CD14-positive monocyte (primary cell): Measurements from ENCODE around the gene DTX1. TPM values are rescaled to one million over a fixed set of nuclear protein-coding genes. Genes with fewer than 3 reads are reported as not detected.

ENCODE experiments used
- DNase-seq, 3 donors: peaks; one replicate each; pipeline ENCODE4 v3.0.0-alpha.2; 2011 to 2022
- H2AFZ ChIP-seq: 2 replicates; pipeline ENCODE4 v1.6.0; 2012; ENCODE audit warnings: mild to moderate bottlenecking, low read depth, low read length, inconsistent platforms; ENCODE audit not compliant: insufficient read depth, poor library complexity, severe bottlenecking
- H3K27ac ChIP-seq, 2 donors: 1 replicate in 1 of 2; 2 replicates in 1 of 2; pipeline ENCODE4 v1.5.1; 2012 to 2013; ENCODE audit warnings: low read length in 2 of 2, control low read depth in 1 of 2, inconsistent platforms in 1 of 2, low read depth in 1 of 2, mild to moderate bottlenecking in 1 of 2
- H3K27me3 ChIP-seq, 2 donors: one replicate each; pipeline versions ENCODE4 v1.6.0 to v1.6.1; 2011 to 2013; ENCODE audit warnings: low read length in 2 of 2; ENCODE audit not compliant: control insufficient read depth in 2 of 2, insufficient read depth in 2 of 2
- H3K36me3 ChIP-seq, 2 donors: replicated peaks in 1 of 2; 1 replicate in 1 of 2; 2 replicates in 1 of 2; pipeline versions ENCODE4 v1.5.1 to v1.6.1; 2012 to 2013; ENCODE audit warnings: low read length in 2 of 2, control low read depth in 1 of 2, inconsistent platforms in 1 of 2, mild to moderate bottlenecking in 1 of 2; ENCODE audit not compliant: insufficient read depth in 2 of 2, control insufficient read depth in 1 of 2
- H3K4me1 ChIP-seq, 2 donors: 1 replicate in 1 of 2; 2 replicates in 1 of 2; pipeline versions ENCODE4 v1.5.1 to v1.6.1; 2012 to 2013; ENCODE audit warnings: low read length in 2 of 2, control low read depth in 1 of 2, inconsistent platforms in 1 of 2, mild to moderate bottlenecking in 1 of 2, moderate library complexity in 1 of 2; ENCODE audit not compliant: insufficient read depth in 2 of 2, control insufficient read depth in 1 of 2
- H3K4me2 ChIP-seq: replicated peaks from 2 replicates; pipeline ENCODE3; 2012; ENCODE audit warnings: low read length, moderate library complexity, mild to moderate bottlenecking; ENCODE audit not compliant: poor library complexity, severe bottlenecking; ENCODE audit errors: extremely low read depth
- H3K4me3 ChIP-seq, 3 experiments: fragments of 200-600 bp in 1 of 3; sonication (generic) in 1 of 3; replicated peaks in 1 of 3; 1 replicate in 2 of 3; 2 replicates in 1 of 3; pipeline ENCODE4 v1.5.1; 2011 to 2013; ENCODE audit warnings: low read length in 3 of 3, mild to moderate bottlenecking in 3 of 3, control low read depth in 2 of 3, low read depth in 2 of 3, inconsistent platforms in 1 of 3, moderate library complexity in 1 of 3
- H3K79me2 ChIP-seq: 2 replicates; pipeline ENCODE4 v1.6.0; 2012; ENCODE audit warnings: mild to moderate bottlenecking, control low read depth, inconsistent platforms, low read length, moderate library complexity; ENCODE audit not compliant: insufficient read depth
- H3K9ac ChIP-seq: 2 replicates; pipeline ENCODE4 v1.6.0; 2017; ENCODE audit warnings: low read length, mild to moderate bottlenecking; ENCODE audit not compliant: insufficient read depth, poor library complexity, severe bottlenecking
- H3K9me3 ChIP-seq, 2 donors: replicated peaks in 1 of 2; 1 replicate in 1 of 2; 2 replicates in 1 of 2; pipeline versions ENCODE4 v1.5.1 to v1.6.1; 2012 to 2013; ENCODE audit warnings: low read length in 2 of 2, control low read depth in 1 of 2; ENCODE audit not compliant: control insufficient read depth in 1 of 2, insufficient read depth in 1 of 2
- H4K20me1 ChIP-seq: 2 replicates; pipeline ENCODE4 v1.6.0; 2012; ENCODE audit warnings: mild to moderate bottlenecking, low read length, control low read depth, moderate library complexity; ENCODE audit not compliant: insufficient read depth
- H3K27ac Mint-ChIP-seq, 7 donors: one replicate each; pipeline ENCODE4 v1.8.0; 2020; ENCODE audit warnings: mild to moderate bottlenecking in 7 of 7, mixed read lengths in 7 of 7, moderate library complexity in 6 of 7, inconsistent platforms in 2 of 7
- H3K27me3 Mint-ChIP-seq, 3 donors: one replicate each; pipeline ENCODE4 v1.8.0; 2021 to 2022; ENCODE audit warnings: low read depth in 3 of 3, mild to moderate bottlenecking in 3 of 3, mixed read lengths in 3 of 3, moderate library complexity in 3 of 3, inconsistent platforms in 1 of 3
- H3K36me3 Mint-ChIP-seq, 2 donors: one replicate each; pipeline ENCODE4 v1.8.0; 2020; ENCODE audit warnings: mixed read lengths in 2 of 2, inconsistent platforms in 1 of 2, mild to moderate bottlenecking in 1 of 2
- H3K4me1 Mint-ChIP-seq: one replicate; pipeline ENCODE4 v1.8.0; 2020; ENCODE audit warnings: mild to moderate bottlenecking, mixed read lengths
- H3K4me3 Mint-ChIP-seq, 2 donors: one replicate each; pipeline ENCODE4 v1.8.0; 2020; ENCODE audit warnings: mild to moderate bottlenecking in 2 of 2, mixed read lengths in 2 of 2, moderate library complexity in 1 of 2
- H3K9me3 Mint-ChIP-seq, 7 donors: one replicate each; pipeline ENCODE4 v1.8.0; 2020 to 2022; ENCODE audit warnings: mixed read lengths in 7 of 7, mild to moderate bottlenecking in 6 of 7, moderate library complexity in 6 of 7, inconsistent platforms in 2 of 7
- CTCF ChIP-seq: fragments of 200-600 bp; IDR thresholded peaks from one replicate; pipeline ENCODE4 v1.8.0; 2022; ENCODE audit warnings: antibody characterized with exemption, mild to moderate bottlenecking
- whole genome bisulfite sequencing: methylation state at CpG from one replicate; pipeline ENCODE4 v1.1.5; 2013; ENCODE audit warnings: missing lambda C conversion rate; ENCODE audit not compliant: insufficient coverage; 5-methylcytosine and 5-hydroxymethylcytosine counted together
- intact Hi-C, 2 donors: fragments of 100-400 bp; cut with micrococcal nuclease; formaldehyde crosslinking; loops; one replicate each; pipeline versions ENCODE4 v1.15.0 to v1.15.1; 2023
- polyA plus RNA-seq, 3 donors: library from polyadenylated mRNA; depleted of rRNA in 1 of 3; unstranded in 2 of 3; stranded (reverse) in 1 of 3; fragments of 300-500 nt in 2 of 3; fragments of >200 nt in 1 of 3; fragmentation: Illumina TruSeq in 2 of 3; gene quantifications; 1 replicate in 2 of 3; 2 replicates in 1 of 3; pipeline ENCODE4 v1.2.3, GENCODE V29; 2012 to 2021

DTX1 gene
- polyA plus RNA-seq, 3 donors: 0.04 TPM; not detected in 1

GRCh38 chr12:113051759-113052158 lies 4.8 kb upstream of the DTX1 start:
- Mint-ChIP-seq H3K27me3 (peaks cover 23 to 54% (median 38%) of the 10 kb centered on the region in 3 donors), H3K36me3 (no peaks in the 10 kb centered on the region), H3K4me3 (no peak overlapping the region), H3K4me1 (peaks cover 7% of the 10 kb centered on the region), H3K27ac (no peak overlapping the region), H3K9me3 (peaks cover 0 to 4% (median 0%) of the 10 kb centered on the region in 7 donors)
- H4K20me1 ChIP-seq: no peaks in the 10 kb centered on the region
- TF ChIP-seq CTCF: no peak
- no peak overlapping the region for H2AFZ ChIP-seq
- H3K9ac ChIP-seq: no peak overlapping the region
- H3K27ac ChIP-seq: no peak overlapping the region
- no peaks in the 10 kb centered on the region for H3K79me2 ChIP-seq
- DNase-seq: no peak
- no peaks in the 10 kb centered on the region for H3K36me3 ChIP-seq
- H3K4me1 ChIP-seq: no peaks in the 10 kb centered on the region
- no peak overlapping the region for H3K4me2 ChIP-seq
- H3K27me3 ChIP-seq: peaks cover 25 to 27% of the 10 kb centered on the region in 2 donors
- no peak overlapping the region for H3K4me3 ChIP-seq
- no peaks in the 10 kb centered on the region for H3K9me3 ChIP-seq
- 94% methylated on average over 3 of the region's 4 CpGs for WGBS
- intact Hi-C loops: no loop called here

- intact Hi-C loops: no loop called here
- no peak overlapping the region for H3K4me2 ChIP-seq
Observed at GRCh38 chr12:113052326-113052725, 4.2 kb upstream of the DTX1 start.

More at GRCh38 chr12:113052326-113052725, 4.2 kb upstream of the DTX1 start:
- H3K27ac ChIP-seq: no peak overlapping the region
- no peak overlapping the region for H3K4me3 Mint-ChIP-seq
- no peaks in the 10 kb centered on the region for H3K36me3 Mint-ChIP-seq
- H4K20me1 ChIP-seq: no peaks in the 10 kb centered on the region
- H3K4me1 Mint-ChIP-seq: peaks cover 7% of the 10 kb centered on the region
- peaks cover 23 to 58% (median 39%) of the 10 kb centered on the region in 3 donors for H3K27me3 Mint-ChIP-seq
- H3K27me3 ChIP-seq: peaks cover 28 to 30% of the 10 kb centered on the region in 2 donors
- no peak overlapping the region for H3K9ac ChIP-seq
- no peak overlapping the region for H3K27ac Mint-ChIP-seq
- no peak overlapping the region for H3K4me3 ChIP-seq
- no peaks in the 10 kb centered on the region for H3K4me1 ChIP-seq
- H3K9me3 Mint-ChIP-seq: peaks cover 0 to 4% (median 0%) of the 10 kb centered on the region in 7 donors
- WGBS: 66% methylated on average over 4 of the region's 4 CpGs
- TF ChIP-seq CTCF: no peak
- H2AFZ ChIP-seq: no peak overlapping the region
- H3K9me3 ChIP-seq: no peaks in the 10 kb centered on the region
- DNase-seq: no peak
- no peaks in the 10 kb centered on the region for H3K79me2 ChIP-seq
- H3K36me3 ChIP-seq: no peaks in the 10 kb centered on the region
